Stimulated activated CD8-positive, alpha-beta memory T cell treated with anti-CD3 and anti-CD28 coated beads, Interleukin-15, amount 100 ng/mL, for 24 hours (primary cell): ENCODE data around the gene EPHB3.
"Not testable (repeated sequence)": the region's sequence is repeated elsewhere in the genome, so short reads cannot be mapped to it uniquely, and the experiment has no call there.

Experiments
- DNase-seq: peaks from one replicate; pipeline ENCODE4 v3.0.0-alpha.2; 2020; ENCODE audit warnings: low read depth

The EPHB3 gene

GRCh38 chr3:184600685-184601377 lies 39.2 kb downstream of the EPHB3 start:
- DNase-seq = no peak

DNA sequence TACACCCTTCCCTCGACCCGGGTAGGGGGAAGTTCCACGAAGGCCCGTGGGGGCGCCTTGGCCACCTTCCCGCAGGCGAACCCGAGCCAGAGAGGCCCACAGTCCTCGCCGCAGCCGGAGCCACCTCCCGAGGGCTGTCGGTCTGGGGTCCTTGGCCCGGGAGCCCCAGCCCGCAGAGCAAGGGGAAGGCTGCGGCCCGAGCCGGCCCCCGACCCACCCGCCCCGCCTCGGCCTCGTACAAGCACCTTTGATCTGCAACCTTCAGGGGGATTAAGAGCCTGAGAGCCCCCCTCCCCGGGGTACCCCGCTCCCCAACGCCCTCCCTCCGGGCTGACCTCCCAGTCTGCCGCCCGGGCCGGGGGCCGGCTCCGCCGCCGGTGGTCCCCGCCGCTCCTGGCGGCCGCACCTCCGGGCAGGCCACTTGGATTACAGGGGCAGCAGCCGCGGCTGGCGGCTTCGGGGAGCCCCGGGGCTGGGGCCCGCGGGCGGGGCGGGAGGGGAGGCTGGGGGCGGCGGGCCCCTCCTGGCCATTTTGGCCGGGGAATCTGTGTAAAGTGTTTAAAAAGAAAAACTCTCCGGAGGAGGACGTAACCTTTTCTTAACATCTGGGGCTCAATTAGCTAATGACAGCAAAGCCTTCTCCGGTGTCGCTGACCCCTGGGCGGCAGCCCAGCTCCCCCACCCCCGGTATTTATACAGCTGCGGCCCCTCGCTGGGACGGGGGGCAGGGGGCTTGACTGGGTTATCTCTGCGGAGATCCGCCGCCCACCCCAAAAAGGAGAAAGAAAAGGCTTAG lies 40.2 kb downstream of the EPHB3 start:
- no peak for DNase-seq

- no peak for DNase-seq
Measured at GRCh38 chr3:184602372-184603150, 41.0 kb downstream of the EPHB3 start.

DNA sequence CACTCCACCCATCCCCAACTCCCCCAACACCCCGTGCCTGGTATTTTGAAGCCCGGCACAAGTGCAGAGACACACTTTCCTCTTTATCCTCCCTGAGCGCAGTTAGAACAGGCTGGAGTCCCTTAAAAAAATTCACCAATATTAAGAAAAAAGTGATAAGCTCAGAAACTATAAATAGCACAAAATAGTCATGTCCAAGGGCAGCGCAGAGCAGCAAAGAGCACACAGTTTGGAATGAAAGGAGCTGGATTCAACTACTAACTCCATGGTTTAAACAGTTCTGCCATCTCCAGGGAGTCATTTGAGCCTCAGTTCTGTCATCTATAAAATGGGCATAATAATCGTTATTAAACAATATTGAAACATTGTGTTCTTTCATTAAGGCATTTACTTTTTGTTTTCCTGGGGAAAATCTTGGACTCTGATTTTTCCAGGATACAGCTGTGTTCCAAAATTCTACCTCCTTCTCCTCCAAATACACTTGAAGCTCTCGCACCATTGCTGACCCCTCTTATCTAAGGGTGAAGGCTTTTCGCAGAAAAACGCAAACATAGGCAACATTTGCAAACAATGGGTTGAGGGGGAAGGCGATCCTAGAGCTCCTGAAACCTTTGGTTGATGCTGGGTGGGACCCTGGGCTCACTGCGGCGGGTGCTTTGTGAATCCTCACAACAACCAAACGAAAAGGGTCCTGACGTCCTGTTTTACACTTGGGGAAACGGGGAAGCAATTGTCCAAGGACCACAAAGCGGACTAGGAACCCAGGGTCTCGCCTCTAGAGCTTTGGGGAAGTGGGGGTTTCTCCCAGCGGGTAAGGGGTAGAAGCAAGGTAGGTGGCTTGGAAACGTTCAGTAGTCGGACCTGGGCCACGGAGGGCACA lies 41.8 kb downstream of the EPHB3 start:
- no peak for DNase-seq

DNA sequence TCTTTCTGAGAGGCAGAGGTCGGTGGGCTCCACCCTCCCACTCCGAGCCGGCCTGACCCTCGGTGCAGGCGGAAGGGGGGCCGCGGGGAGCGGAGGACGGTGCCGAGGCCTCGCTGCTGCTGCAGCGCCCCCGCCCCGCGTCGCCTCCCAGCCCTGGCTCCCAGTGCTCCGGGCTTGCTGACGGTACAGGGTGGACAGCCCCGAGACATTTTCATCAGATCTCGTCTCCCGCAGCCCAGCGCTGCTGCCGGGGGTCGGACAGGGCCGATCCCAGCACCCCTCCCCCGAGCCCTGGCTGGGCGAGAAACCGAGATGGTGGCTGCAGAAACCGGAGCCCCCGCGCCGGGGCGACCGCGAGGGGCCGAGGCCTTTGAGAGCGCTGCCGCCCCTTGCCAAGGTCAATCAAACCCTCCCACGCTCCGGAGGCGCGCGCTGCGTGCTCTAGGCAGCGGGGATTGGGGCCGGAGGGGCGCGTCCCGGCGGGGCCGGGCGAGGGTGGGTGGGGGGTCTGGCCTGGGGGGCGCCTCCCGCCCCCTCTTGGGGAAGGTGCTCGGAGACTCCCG lies 42.5 kb downstream of the EPHB3 start:
- no peak for DNase-seq

DNA sequence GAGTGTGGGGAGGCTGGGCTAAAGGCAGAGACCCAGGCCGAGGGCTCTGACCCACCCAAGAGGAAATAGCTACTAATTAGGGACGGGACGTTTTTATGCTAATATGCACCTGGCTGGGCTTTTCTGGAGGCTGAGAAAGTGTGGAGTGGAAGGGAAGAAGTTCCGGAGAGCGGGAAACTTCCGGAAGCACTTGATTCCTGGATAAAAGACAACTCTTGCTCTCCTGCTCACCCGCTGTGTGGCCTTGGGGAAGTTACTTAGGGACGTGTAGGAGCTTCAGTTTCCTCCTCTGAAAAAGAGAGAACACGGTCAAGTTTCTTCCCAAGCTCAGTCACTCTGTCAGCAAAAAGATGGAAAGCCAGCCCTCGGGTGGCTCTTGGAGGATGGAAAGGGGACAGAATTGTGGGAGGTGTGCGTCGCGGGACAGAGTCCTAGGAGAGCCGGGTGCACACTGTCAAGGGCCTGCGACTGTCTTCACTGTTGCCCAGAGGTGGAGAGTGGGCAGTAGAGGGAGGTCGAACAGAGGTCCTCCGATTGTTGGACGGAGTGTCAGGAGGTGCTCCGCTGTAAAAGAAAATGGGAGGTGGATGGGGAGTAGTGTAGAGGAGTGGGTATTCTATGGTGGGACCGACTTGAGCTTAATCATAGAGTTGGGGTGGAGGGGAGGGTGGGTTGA lies 43.2 kb downstream of the EPHB3 start:
- DNase-seq = no peak

DNA sequence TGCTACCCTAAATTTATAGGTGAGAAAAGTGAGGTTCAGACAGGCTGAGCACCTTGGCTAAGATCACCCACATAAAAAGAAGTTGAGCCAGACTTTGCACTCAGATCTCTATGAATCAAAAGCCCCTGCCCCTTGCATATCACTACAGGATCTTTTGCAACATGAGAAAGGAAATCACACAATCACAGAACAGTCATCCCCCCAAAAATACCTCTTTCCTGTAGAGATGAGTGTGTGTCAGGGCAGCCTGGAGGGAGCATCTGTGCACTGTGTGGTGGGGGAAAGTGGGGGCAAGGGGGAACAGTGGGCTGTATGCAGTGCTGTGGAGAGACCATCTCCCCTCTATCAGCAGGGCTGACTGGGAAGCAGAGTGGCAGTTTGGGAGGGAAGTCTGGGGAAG lies 46.6 kb downstream of the EPHB3 start:
- DNase-seq = no peak

GRCh38 chr3:184609476-184610244 lies 48.1 kb downstream of the EPHB3 start:
- no peak for DNase-seq

GRCh38 chr3:184610245-184610871 lies 48.8 kb downstream of the EPHB3 start:
- DNase-seq = no peak

DNA sequence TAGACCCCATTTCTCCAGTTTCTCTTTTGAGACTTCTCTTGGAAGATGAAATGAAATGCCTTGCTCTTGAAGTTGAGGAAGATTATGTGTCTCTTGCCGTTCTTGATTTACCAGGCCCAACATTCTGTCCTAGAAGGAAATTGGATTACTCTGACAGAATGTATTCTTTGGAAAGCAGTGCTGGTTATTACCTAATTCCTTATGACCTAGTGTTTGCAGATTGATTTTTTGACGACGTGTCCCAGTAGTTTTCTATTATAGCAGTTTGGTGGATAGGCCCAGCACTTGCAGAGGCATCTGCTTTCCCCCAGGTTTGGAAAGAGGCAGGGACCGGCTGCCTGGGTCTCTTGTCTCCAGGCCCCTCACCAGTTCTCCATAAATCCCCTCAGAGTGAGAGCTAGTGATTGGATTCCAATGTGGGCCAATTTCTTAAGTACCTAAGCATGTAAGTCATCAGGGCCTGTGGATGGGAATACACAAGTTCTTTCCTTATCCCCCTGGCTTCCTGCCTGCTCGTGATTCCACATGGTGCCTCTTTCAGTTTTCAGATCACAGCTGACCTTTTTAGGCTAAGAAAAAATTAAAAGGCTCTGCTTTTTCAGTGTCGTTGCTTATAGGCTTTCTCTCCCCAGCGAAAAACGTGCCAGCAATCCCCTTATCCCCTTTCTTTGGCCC lies 50.2 kb downstream of the EPHB3 start:
- DNase-seq = no peak

GRCh38 chr3:184615396-184615795 lies 53.8 kb downstream of the EPHB3 start:
- no peak for DNase-seq

GRCh38 chr3:184616436-184616835 lies 54.9 kb downstream of the EPHB3 start:
- DNase-seq = no peak

DNA sequence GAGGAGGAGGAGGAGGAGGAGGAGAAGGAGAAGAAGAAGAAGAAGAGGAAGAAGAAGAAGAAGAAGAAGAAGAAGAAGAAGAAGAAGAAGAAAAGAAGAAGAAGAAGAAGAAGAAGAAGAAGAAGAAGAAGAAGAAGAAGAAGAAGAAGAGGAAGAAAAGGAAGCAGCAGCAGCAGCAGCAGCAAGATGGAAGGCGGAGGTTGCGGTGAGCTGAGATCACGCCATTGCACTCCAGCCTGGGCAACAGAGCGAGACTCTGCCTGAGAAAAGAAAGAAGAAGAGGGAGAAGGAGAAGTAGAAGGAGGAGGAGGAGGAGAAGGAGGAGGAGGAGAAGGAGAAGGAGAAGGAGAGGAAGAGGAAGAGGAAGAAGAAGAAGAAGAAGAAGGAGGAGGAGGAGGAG lies 55.7 kb downstream of the EPHB3 start:
- not testable (repeated sequence) for DNase-seq

DNA sequence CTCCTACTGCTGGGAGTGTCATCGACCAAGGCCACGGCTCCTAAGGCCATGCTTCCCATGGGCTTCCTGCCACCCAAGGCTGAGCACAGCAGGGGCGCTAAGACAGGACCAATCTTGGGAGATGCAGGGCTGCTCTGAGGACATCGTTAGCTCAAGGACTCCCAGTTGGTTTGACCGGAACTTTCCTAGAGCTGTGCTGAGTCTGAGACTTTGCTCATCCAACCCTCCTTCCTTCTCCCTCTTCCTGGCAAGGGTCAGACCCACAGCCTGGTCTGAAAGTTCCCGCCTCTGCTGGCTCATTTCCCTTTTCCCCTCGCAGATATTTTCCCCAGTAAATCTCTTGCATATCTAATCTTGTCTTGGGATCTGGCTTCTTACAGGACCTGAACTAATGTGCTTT lies 57.2 kb downstream of the EPHB3 start:
- DNase-seq = no peak

DNA sequence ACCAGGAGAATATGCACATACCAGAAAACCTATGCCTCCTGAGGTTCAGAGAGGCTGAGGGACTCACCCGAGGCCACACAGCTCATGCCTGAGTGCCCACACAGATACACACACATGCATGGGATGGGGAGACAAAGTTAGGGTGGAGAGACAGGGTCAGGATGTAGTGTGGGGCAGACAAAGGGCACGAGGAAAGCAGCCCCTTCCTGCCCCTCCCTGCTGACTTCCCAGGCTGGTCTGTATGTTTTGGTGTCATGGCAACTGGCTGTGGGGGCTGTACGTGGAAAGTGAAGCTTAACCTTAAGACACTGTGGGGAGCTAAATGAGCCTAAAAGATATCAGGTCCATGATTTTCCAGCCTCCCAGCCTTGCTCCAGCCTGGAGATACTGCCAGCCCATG lies 57.8 kb downstream of the EPHB3 start:
- DNase-seq = no peak

- no peak for DNase-seq
Measured at GRCh38 chr3:184619787-184620430, 58.3 kb downstream of the EPHB3 start.

DNA sequence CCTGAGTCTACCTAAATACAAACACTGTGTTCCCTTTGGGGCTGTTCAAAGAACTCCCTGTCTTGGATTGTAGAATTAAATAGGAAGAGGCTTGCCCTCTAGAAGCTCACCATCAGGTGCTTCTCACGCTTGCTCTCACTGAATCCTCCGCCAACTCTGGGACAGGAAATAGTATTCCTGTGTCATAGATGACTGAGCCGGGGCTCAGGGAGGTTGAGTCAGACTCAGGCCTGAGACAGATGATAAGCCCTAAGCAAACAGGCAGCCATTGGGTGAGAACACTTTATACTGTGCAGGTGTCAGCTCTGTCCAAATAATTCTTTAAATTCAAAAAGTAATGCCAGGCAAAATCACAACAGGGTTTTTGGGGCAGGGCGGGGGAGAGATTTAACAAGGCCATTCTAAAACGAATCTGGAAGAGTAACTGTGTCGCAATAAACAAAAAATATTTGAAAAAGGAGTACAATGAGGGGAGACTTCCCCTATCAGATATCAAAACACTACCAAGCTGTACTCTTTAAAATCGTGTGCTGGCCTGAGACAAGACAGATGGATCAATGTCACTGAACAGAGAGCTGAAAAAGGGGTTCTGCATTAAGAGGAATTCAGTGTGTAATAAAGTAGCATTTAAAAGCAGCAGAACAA lies 59.0 kb downstream of the EPHB3 start:
- no peak for DNase-seq

DNA sequence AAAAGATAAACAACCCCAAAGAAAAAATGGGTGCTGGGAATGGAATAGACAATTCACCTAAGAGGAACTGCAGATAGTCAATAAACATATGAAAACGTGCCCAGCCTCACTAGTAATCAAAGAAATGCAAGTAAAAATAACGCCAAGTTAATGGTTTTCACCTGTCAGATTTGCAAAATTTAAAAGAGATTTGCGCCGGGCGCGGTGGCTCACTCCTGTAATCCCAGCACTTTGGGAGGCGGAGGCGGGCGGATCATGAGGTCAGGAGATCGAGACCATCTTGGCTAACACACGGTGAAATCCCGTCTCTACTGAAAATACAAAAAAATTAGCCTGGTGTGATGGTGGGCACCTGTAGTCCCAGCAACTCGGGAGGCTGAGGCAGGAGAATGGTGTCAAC lies 60.6 kb downstream of the EPHB3 start:
- not testable (repeated sequence) for DNase-seq
